Measurements from ENCODE around the gene TECPR2.

Gene TECPR2

GRCh38 chr14:102419276-102419675 lies 56.5 kb downstream of the TECPR2 start:
- Histone ChIP-seq H3K14ac (ENCODE audit: low read length) (no peak overlapping the region), H2AFZ (ENCODE audit: insufficient read depth, low read length, poor library complexity) (no peak overlapping the region), H2AK5ac (ENCODE audit: low read length) (no peak overlapping the region), H3K79me1 (ENCODE audit: low read length) (no peaks in the 10 kb centered on the region), H2BK120ac (ENCODE audit: insufficient read depth, low read length, poor library complexity) (no peak overlapping the region), H3K4me3 (ENCODE audit: low read depth, low read length) (no peak overlapping the region), H3K9me3 (ENCODE audit: insufficient read depth, low read depth, low read length) (no peaks in the 10 kb centered on the region), H3K27me3 (ENCODE audit: insufficient read depth, low read length) (no peaks in the 10 kb centered on the region), H3K79me2 (ENCODE audit: control insufficient read depth, insufficient read depth, low read length, poor library complexity) (no peaks in the 10 kb centered on the region), H3K36me3 (ENCODE audit: control insufficient read depth in 1 of 2, insufficient read depth in 2 of 2, low read length in 2 of 2) (peaks cover 4 to 19% of the 10 kb centered on the region in 2 experiments), H3K27ac (ENCODE audit: low read depth, low read length) (no peak overlapping the region), H4K8ac (ENCODE audit: low read depth, low read length) (no peak overlapping the region), H2BK12ac (ENCODE audit: low read length) (no peak overlapping the region), H2BK5ac (ENCODE audit: low read depth, low read length, poor library complexity) (no peak overlapping the region), H3K18ac (ENCODE audit: low read length) (no peak overlapping the region), H3K4me1 (ENCODE audit: control insufficient read depth in 1 of 2, insufficient read depth in 2 of 2, low read length in 2 of 2) (no peaks in the 10 kb centered on the region), H3K23ac (ENCODE audit: low read length) (no peak overlapping the region), H3K9ac (ENCODE audit: low read length) (no peak overlapping the region), H4K12ac (ENCODE audit: low read depth, low read length) (no peak overlapping the region), H3K4me2 (ENCODE audit: low read length) (no peak overlapping the region), H3K4ac (ENCODE audit: low read depth, low read length) (no peak overlapping the region), H4K91ac (ENCODE audit: low read depth, low read length) (no peak overlapping the region)
- 100% methylated on average over 2 of the region's 11 CpGs for WGBS (ENCODE audit: extremely low coverage, insufficient coverage, insufficient read length)
- DNase-seq = no peak

GRCh38 chr14:102419716-102420115 lies 57.0 kb downstream of the TECPR2 start:
- Histone ChIP-seq H4K8ac (ENCODE audit: low read depth, low read length) (no peak overlapping the region), H3K4me1 (ENCODE audit: control insufficient read depth in 1 of 2, insufficient read depth in 2 of 2, low read length in 2 of 2) (no peaks in the 10 kb centered on the region), H3K9ac (ENCODE audit: low read length) (no peak overlapping the region), H2BK12ac (ENCODE audit: low read length) (no peak overlapping the region), H3K27ac (ENCODE audit: low read depth, low read length) (no peak overlapping the region), H3K9me3 (ENCODE audit: insufficient read depth, low read depth, low read length) (no peaks in the 10 kb centered on the region), H3K79me1 (ENCODE audit: low read length) (no peaks in the 10 kb centered on the region), H3K79me2 (ENCODE audit: control insufficient read depth, insufficient read depth, low read length, poor library complexity) (no peaks in the 10 kb centered on the region), H4K91ac (ENCODE audit: low read depth, low read length) (no peak overlapping the region), H2BK5ac (ENCODE audit: low read depth, low read length, poor library complexity) (no peak overlapping the region), H3K4me3 (ENCODE audit: low read depth, low read length) (no peak overlapping the region), H3K27me3 (ENCODE audit: insufficient read depth, low read length) (no peaks in the 10 kb centered on the region), H3K18ac (ENCODE audit: low read length) (no peak overlapping the region), H4K12ac (ENCODE audit: low read depth, low read length) (no peak overlapping the region), H2BK120ac (ENCODE audit: insufficient read depth, low read length, poor library complexity) (no peak overlapping the region), H2AFZ (ENCODE audit: insufficient read depth, low read length, poor library complexity) (no peak overlapping the region), H3K4me2 (ENCODE audit: low read length) (no peak overlapping the region), H3K36me3 (ENCODE audit: control insufficient read depth in 1 of 2, insufficient read depth in 2 of 2, low read length in 2 of 2) (peaks cover 5 to 15% of the 10 kb centered on the region in 2 experiments), H3K14ac (ENCODE audit: low read length) (no peak overlapping the region), H2AK5ac (ENCODE audit: low read length) (no peak overlapping the region), H3K23ac (ENCODE audit: low read length) (no peak overlapping the region), H3K4ac (ENCODE audit: low read depth, low read length) (no peak overlapping the region)
- WGBS (ENCODE audit: extremely low coverage, insufficient coverage, insufficient read length) = no CpG with 5 or more reads among the region's 8 CpGs
- no peak for DNase-seq

DNA sequence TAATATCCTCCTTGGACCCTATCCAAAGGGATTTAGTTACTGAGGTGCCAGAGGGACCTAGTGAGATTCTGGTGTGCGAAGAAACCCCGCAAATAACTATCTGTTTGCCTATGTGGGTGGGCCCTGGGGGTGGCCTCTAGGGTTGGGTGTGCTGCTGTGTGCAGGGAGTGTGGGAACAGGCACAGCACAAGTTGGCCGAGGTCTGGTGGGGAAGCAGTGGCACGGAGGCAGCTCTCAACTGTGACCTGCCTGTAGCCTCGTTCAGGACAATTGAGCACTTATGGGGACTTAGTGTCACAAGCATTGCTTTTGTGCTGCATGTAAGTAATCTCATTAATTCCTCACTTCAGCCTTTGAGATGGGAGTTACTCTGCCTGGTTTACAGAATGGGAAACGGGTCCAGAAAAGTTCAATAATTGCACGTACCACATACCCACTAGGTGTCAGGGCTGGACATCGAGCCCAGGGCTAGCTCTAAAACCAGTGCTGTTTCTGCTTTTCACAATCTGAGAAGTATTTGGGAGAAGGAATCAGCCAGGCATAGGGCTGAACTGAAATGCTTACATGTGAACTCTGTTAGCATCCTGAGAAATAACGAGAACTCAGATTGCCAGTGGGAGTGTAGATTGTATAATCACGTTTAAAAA lies 58.8 kb downstream of the TECPR2 start:
- H3K36me3 ChIP-seq (ENCODE audit: control insufficient read depth in 1 of 2, insufficient read depth in 2 of 2, low read length in 2 of 2) = peaks cover 2 to 7% of the 10 kb centered on the region in 2 experiments
- no CpG with 5 or more reads among the region's 10 CpGs for WGBS (ENCODE audit: extremely low coverage, insufficient coverage, insufficient read length)
- H3K79me1 ChIP-seq (ENCODE audit: low read length) = no peaks in the 10 kb centered on the region
- no peak overlapping the region for H3K23ac ChIP-seq (ENCODE audit: low read length)
- H3K4me2 ChIP-seq (ENCODE audit: low read length) = no peak overlapping the region
- no peak overlapping the region for H3K27ac ChIP-seq (ENCODE audit: low read depth, low read length)
- no peak overlapping the region for H2BK5ac ChIP-seq (ENCODE audit: low read depth, low read length, poor library complexity)
- no peaks in the 10 kb centered on the region for H3K9me3 ChIP-seq (ENCODE audit: insufficient read depth, low read depth, low read length)
- H4K91ac ChIP-seq (ENCODE audit: low read depth, low read length) = no peak overlapping the region
- no peak overlapping the region for H3K14ac ChIP-seq (ENCODE audit: low read length)
- H3K18ac ChIP-seq (ENCODE audit: low read length) = no peak overlapping the region
- DNase-seq = no peak
- no peak overlapping the region for H3K9ac ChIP-seq (ENCODE audit: low read length)
- no peaks in the 10 kb centered on the region for H3K79me2 ChIP-seq (ENCODE audit: control insufficient read depth, insufficient read depth, low read length, poor library complexity)
- no peak overlapping the region for H3K4me3 ChIP-seq (ENCODE audit: low read depth, low read length)
- no peak overlapping the region for H2AK5ac ChIP-seq (ENCODE audit: low read length)
- H4K8ac ChIP-seq (ENCODE audit: low read depth, low read length) = no peak overlapping the region
- no peak overlapping the region for H3K4ac ChIP-seq (ENCODE audit: low read depth, low read length)
- H2BK120ac ChIP-seq (ENCODE audit: insufficient read depth, low read length, poor library complexity) = no peak overlapping the region
- no peak overlapping the region for H2BK12ac ChIP-seq (ENCODE audit: low read length)
- no peaks in the 10 kb centered on the region for H3K27me3 ChIP-seq (ENCODE audit: insufficient read depth, low read length)
- no peaks in the 10 kb centered on the region for H3K4me1 ChIP-seq (ENCODE audit: control insufficient read depth in 1 of 2, insufficient read depth in 2 of 2, low read length in 2 of 2)
- H4K12ac ChIP-seq (ENCODE audit: low read depth, low read length) = no peak overlapping the region
- no peak overlapping the region for H2AFZ ChIP-seq (ENCODE audit: insufficient read depth, low read length, poor library complexity)

GRCh38 chr14:102424520-102424919 lies 61.8 kb downstream of the TECPR2 start:
- no peak overlapping the region for H3K9ac ChIP-seq (ENCODE audit: low read length)
- no CpG with 5 or more reads among the region's 4 CpGs for WGBS (ENCODE audit: extremely low coverage, insufficient coverage, insufficient read length)

More at GRCh38 chr14:102424520-102424919, 61.8 kb downstream of the TECPR2 start:
- Histone ChIP-seq H4K8ac (ENCODE audit: low read depth, low read length) (no peak overlapping the region), H3K36me3 (ENCODE audit: control insufficient read depth in 1 of 2, insufficient read depth in 2 of 2, low read length in 2 of 2) (peaks cover 2 to 6% of the 10 kb centered on the region in 2 experiments), H3K18ac (ENCODE audit: low read length) (no peak overlapping the region), H3K9me3 (ENCODE audit: insufficient read depth, low read depth, low read length) (no peaks in the 10 kb centered on the region), H2AK5ac (ENCODE audit: low read length) (no peak overlapping the region), H3K4me3 (ENCODE audit: low read depth, low read length) (no peak overlapping the region), H2AFZ (ENCODE audit: insufficient read depth, low read length, poor library complexity) (no peak overlapping the region), H3K4me2 (ENCODE audit: low read length) (no peak overlapping the region), H4K91ac (ENCODE audit: low read depth, low read length) (no peak overlapping the region), H2BK120ac (ENCODE audit: insufficient read depth, low read length, poor library complexity) (no peak overlapping the region), H3K27me3 (ENCODE audit: insufficient read depth, low read length) (no peaks in the 10 kb centered on the region), H3K4me1 (ENCODE audit: control insufficient read depth in 1 of 2, insufficient read depth in 2 of 2, low read length in 2 of 2) (no peaks in the 10 kb centered on the region), H2BK12ac (ENCODE audit: low read length) (no peak overlapping the region), H3K79me1 (ENCODE audit: low read length) (no peaks in the 10 kb centered on the region), H3K14ac (ENCODE audit: low read length) (no peak overlapping the region), H3K79me2 (ENCODE audit: control insufficient read depth, insufficient read depth, low read length, poor library complexity) (no peaks in the 10 kb centered on the region), H3K27ac (ENCODE audit: low read depth, low read length) (no peak overlapping the region), H2BK5ac (ENCODE audit: low read depth, low read length, poor library complexity) (no peak overlapping the region), H3K4ac (ENCODE audit: low read depth, low read length) (no peak overlapping the region), H4K12ac (ENCODE audit: low read depth, low read length) (no peak overlapping the region), H3K23ac (ENCODE audit: low read length) (no peak overlapping the region)
- no peak for DNase-seq
